LNCaP clone FGC (cell line): ENCODE measurements around the gene C17orf67.
A peak's percentile ranks its signal among the peaks of the same experiment; 100 is the strongest.

Experiments used
- DNase-seq: peaks from one replicate; pipeline ENCODE4 v3.0.0-alpha.2; 2011; ENCODE audit warnings: low read depth
- H3K4me3 ChIP-seq: 2 replicates; pipeline ENCODE4 v1.5.1; 2011; ENCODE audit warnings: mild to moderate bottlenecking, low read depth, low read length, control low read depth
- CTCF ChIP-seq: IDR thresholded peaks from 2 replicates; pipeline ENCODE4 v1.5.1; 2012; ENCODE audit warnings: mild to moderate bottlenecking; ENCODE audit not compliant: control insufficient read depth, insufficient read depth; ENCODE audit errors: extremely low read depth

Gene C17orf67

GRCh38 chr17:56835264-56835585, 1.5 kb upstream of the C17orf67 start:
- DNase-seq = no peak
- H3K4me3 ChIP-seq = peak overlapping the region; percentile 74

GRCh38 chr17:56834380-56835263, 902 bp upstream of the C17orf67 start:
- peak; percentile 34; the same call in 1 of the 2 replicates for TF ChIP-seq CTCF
- H3K4me3 ChIP-seq = peak overlapping the region; percentile 74
- DNase-seq = peak; percentile 42

More at GRCh38 chr17:56835264-56835585, 1.5 kb upstream of the C17orf67 start:
- no peak for TF ChIP-seq CTCF

- peak overlapping the region; percentile 74 for H3K4me3 ChIP-seq
- DNase-seq = no peak
- TF ChIP-seq CTCF = no peak
Measured at GRCh38 chr17:56833057-56833808, 487 bp downstream of the C17orf67 start.

- DNase-seq = no peak
- peak overlapping the region; percentile 74 for H3K4me3 ChIP-seq
- no peak for TF ChIP-seq CTCF
Measured at GRCh38 chr17:56832446-56832845, 1.3 kb downstream of the C17orf67 start.

- TF ChIP-seq CTCF = no peak
- H3K4me3 ChIP-seq = no peak overlapping the region
- DNase-seq = no peak
Measured at GRCh38 chr17:56831369-56832095, 2.2 kb downstream of the C17orf67 start.

- no peak overlapping the region for H3K4me3 ChIP-seq
- DNase-seq = no peak
Measured at GRCh38 chr17:56830726-56831368, 2.9 kb downstream of the C17orf67 start.

More at GRCh38 chr17:56830726-56831368, 2.9 kb downstream of the C17orf67 start:
- no peak for TF ChIP-seq CTCF
